Fibroblast of skin of left biceps (primary cell): ENCODE data around the gene ROGDI.

Experiments
- DNase-seq, 2 experiments: peaks; one replicate each; pipeline ENCODE4 v3.0.0-alpha.2; 2013; ENCODE audit warnings: low read depth in 2 of 2

The ROGDI gene

DNA sequence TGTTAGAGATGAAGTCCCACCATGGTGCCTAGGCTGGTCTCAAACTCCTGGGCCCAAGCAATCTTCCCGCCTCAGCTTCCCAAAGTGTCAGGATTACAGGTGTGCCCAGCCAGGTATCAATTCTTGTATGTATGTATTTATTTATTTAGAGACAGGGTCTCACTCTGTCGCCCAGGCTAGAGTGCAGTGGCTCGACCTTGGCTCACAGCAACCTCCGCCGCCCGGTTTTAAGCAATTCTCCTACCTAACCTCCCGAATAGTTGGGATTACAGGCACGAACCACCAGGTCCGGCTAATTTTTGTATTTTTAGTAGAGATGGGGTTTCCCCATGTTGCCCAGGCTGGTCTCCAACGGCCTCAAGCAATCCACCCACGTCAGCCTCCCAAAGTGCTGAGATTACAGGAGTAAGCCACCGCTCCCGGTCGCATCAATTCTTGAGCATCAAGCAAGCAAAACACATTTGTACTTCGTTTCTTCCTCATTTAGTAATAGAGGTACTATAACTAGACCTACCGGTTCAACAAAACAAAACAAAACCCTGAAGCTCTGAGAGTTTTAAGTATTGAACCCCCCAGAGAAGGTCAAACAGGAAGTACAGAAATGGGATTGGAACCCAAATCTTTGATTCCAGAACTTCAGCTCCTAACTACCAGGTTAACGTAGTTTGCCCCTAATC, 34.4 kb downstream of the ROGDI start:
- no peak for DNase-seq

DNA sequence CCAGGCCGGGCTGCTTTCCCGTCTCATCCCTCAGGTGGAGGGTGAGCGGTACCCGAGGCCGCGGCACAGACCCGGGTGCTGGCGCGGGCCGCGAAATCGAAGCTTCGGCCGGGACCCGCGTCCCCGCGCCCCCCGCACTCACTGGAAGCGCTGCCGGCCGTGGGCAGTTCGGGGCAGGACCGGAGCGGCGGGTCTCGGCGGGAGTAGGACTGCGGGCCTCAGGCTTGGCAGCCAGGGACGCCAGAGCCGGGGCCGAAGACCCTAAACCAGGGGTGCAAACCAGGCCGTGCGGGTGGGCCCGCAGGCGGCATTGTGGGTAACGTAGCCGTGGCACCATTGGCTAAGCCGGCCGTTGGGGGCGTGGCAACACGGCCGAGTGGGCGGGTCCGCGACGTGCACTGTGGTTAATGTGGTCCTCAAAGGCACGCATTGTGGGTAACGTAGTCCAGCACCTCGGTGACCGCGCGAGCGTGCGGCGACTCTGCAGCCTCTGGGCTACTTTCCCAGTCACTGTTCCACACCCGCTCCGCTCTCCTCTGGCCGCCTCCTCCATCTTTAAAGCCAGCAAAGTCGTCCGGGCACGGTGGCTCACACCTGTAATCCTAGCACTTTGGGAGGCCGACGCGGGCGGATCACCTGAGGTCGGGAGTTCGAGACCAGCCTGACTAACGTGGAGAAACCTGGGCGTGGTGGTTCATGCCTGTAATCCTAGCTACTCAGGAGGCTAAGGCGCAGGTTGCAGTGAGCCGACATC, 35.4 kb downstream of the ROGDI start, which contains the start of gene ZNF500:
ZNF500 (minus strand) TSS at position 288 of the 754 bp plus-strand sequence. CDS start 1,184 bp downstream, outside the sequence.
- DNase-seq, result peak; percentile 82 to 83

DNA sequence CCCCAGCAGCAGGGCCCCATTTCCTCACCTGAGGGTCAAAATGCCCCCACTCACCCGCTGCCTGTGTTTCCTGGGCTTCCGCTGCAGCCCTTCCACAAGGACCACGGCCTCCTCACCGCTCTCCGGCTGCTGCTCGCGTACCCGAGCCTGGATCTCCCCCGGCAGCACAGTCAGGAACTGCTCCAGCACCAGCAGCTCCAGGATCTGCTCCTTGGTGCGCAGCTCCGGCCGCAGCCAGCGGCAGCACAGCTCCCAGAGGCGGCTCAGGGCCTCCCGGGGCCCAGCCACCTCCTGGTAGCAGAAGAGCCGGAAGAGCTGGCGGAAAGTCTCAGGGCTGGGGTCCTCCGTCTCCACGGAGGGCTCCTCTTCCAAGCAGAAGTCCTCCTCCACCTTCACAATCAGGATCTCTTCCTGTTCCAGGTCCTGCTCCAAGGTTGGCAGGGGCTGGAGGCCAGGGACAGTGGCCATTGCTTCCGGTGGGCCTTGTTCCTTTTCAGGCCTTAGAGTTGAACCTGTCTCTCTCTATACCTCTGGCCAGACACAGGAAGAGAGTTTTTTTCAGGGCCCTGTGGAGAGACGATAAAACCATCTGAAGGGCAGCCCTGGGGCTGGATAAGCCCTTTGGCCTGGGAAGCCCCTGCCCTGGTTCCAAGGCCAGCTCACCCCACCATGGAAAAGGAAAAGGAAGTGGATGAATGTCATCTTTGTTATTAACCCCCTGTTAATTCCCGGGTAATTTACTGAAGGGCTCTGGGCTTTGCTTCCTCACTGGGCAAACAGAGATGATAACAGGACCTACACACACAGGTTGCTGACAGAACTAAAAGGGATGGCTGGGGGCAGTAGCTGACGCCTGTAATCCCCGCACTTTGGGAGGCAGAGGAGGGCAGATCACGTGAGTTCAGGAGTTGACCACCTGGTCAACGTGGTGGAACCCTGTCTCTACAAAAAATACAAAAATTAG, 36.6 kb downstream of the ROGDI start:
- no peak for DNase-seq

DNA sequence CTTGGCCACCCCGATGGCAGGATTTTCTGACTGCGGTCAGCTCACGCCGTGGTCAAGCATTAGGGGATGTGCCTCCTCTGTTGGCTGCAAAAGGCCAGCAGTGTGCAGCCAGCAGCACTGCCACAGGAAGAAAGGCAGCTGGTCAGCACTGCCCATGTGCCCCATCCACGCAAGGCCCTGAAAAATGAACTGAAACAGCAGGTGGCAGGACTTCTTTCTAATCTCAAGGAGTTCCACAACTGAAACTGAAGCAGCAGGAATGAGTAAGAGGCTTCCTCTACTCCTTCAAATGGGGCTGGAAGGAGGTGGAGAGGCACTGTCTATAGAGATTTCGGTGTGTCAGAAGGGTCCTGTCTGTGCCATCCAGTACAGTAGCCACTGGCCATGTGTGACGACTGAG, 38.6 kb downstream of the ROGDI start:
- no peak for DNase-seq

- no peak for DNase-seq
Measured at GRCh38 chr16:4762205-4762604, 40.2 kb downstream of the ROGDI start.

DNA sequence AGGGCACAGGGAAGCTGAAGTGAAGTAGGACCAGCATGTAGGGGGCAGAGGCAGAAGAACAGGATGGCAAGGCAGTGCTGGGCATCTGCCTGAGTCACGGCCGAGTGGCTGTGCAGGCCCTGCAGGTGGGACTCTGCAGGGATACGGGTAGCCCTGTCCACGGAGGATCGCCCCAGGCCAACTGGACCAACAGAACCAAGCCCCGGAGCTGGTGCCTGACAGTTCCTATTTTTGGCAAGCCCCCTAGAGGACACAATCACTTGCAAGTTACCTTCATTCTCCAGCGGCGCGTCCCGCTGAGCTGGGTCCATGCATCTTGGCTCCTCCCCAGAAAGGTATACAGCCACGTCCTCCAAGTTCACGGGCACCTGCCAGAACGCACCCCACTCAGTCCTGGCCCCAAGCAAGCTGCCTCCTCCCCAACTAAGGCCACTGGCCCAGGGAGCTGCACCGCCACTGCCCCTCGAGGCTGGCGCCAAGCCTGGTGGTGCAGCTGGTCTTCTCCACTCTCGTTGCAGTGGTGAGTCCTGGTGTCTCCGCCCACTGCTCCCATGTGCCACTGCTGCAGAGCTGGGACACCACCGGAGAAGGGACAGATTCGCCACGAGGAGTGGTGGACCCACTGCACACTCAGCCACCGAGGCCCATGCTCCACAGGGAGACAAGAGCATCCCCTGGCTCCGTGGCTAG, 42.1 kb downstream of the ROGDI start:
- no peak for DNase-seq

DNA sequence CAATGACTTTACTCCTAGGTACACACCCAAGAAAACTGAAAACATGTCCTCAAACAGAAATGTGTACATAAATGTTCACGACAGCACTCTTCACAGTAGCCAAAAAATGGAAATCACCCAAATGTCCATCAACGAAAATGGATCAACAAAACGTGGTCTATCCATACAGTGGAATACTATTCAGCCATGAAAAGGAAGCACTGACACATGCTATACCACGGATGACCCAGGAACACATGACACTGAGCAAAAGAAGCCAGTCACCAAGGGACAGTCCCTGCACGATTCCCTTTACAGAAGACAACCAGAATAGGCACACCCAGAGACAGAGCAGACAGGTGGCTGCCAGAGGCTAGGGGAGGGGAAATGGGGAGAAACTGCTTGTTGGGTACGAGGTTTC, 46.7 kb downstream of the ROGDI start:
- DNase-seq, result no peak

- no peak for DNase-seq
Measured at GRCh38 chr16:4754865-4755264, 47.6 kb downstream of the ROGDI start.

- no peak for DNase-seq
Measured at GRCh38 chr16:4753227-4753626, 49.2 kb downstream of the ROGDI start.

- DNase-seq, result no peak
Measured at GRCh38 chr16:4752351-4753100, 49.9 kb downstream of the ROGDI start.

GRCh38 chr16:4750896-4751295, 51.5 kb downstream of the ROGDI start:
- no peak for DNase-seq

GRCh38 chr16:4749700-4750257, 52.7 kb downstream of the ROGDI start:
- no peak for DNase-seq

DNA sequence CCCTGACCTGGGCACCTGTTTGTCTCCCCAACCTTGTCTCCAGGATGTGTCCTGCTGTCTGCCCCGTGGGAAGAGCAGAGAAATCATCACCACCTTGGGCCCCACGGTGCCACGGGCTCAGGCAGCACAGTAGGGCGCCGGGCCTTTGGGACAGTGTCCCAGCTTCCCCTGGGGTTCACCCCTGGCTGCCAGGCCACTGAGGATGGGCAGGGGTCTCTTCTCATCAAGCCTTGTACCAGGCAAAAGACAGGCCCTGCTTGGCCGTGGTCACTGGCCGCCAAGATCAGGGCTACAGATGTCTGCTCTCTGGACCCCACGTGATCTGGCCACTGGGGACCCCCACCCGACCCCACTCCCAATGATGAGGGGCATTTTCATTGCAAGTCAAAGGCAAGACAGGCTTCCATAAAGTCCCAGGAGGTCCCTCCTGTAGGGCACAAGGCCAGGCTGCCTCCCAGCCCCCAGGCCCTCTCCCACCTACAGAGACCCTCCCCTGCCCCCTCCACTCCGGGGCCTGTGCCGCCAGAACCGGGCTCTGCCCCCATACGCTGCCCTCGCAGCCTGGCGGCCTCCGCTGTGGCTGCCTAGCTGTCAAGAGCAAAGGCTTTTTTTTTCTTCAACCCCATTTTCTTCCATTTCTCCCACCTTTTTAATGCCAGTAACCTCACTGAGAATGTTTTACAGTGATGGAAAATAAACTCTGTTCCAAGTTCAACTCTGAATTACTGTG, 53.6 kb downstream of the ROGDI start:
- no peak for DNase-seq

DNA sequence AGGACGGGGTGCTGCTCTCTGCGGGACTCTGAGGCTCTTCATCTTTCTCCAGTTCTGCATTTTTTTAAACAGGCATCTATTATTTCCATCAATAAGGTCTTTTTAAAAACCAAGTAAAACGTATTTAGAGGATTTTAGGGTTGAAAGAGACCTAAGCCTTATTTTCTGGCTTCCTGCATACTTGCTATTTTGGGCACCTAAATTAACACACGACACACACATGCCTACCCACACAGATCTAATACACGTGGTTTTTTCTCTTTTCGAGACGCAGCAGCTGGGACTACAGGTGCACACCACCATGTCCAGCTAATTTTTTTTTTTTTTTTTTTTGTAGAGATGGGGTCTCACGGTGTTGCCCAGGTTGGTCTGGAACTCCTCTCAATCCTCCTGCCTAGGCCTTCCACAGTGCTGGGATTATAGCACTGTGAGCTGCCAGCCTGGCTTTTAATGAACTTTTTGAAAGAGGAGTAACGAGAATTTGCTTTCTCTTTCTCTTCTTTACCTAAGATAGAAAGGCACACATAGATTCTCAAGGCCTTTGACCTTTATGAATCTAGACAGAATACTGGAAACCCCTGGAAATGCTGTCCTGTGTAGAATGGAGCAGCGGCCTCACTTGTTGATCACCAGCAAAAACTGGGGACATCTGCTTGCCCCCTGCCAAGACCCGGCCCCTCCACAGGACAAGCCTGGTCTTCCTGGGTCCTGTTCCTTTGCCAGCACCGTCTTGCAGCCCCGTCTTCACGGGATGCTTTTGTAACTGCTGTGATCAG, 54.3 kb downstream of the ROGDI start:
- DNase-seq, result no peak

DNA sequence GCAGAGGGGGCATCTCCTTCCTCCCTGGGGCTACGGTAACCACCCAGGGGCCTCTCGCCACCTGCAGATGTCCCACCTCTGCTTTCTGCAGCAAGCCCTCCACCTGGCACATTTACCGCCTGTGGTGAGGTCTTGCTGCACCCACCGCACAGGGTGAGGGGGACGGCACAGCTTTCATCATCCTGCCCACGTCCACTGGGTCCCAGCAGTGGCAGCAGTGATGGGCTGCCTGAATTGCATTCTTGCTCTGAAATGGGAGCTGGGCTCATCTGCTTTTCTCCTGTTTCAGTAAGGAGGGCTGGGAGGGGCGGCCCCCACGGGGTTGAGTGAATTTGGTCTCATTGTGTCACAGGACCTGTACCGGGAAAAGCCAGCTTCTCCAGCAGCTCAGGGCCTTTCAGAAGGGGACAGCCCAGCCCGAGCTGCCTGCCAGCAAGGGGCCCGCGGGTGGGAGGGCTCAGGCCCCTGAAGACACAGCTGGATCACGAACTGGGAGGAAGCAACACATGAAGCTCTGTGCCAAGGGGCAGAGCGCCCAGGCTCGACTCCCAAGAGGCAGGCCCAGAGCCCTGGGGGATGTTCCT, 55.4 kb downstream of the ROGDI start:
- DNase-seq, result no peak
